ENCODE results near the gene APOBR. TPM values are rescaled to one million over a fixed set of nuclear protein-coding genes. Genes with fewer than 3 reads are reported as not detected.
"Not testable (repeated sequence)": the region's sequence is repeated elsewhere in the genome, so short reads cannot be mapped to it uniquely, and the experiment has no call there.

APOBR gene
- total RNA-seq: under 1 TPM; 0.07 to 0.49 (median 0.28) TPM

DNA sequence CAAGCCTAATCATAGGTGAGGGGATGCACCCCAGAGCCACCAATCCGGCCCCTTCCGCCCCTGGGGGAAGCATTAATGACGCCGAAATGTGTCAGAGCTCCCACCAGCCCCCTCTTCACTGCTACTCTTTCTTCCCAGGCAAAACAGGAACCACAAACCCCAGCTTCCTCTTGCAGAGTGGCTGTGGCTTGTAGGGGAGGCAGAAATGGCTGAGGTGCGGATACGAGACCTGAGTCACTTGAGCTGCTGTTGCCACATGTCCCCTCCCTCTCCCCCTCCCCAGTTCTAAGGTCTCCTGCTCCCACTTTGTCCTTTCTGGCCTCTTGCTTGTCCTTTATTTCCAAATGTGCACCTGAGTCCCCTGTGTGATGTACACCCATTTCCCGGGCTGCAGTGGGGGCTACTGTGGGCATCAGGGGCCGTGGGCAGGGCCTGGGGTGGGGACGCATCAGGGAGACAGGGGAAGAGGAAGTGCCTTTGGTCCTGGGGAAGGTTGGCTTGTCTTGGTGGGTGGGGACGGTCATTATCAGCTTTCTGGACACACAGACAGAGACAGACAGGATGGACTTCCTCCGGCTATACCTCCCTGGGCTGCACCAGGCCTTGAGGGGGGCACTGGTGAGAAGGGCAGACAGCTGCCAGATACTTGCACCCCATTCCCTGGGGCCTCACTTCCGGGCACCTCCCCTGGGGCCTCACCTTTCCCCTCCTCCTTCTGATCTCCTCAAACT lies at the start of gene APOBR:
APOBR (plus strand) TSS at position 523 of the 731 bp plus-strand sequence; CDS start at position 562, 39 bp downstream.
- intact Hi-C loops (cut with DNase I; ENCODE audit: low total_unique reads): loop anchor here (10.0 kb wide), 1 partner anchor 61 kb away; the partner anchor contains the start of gene SGF29
- H3K27me3 ChIP-seq: no peaks in the 10 kb centered on the region
- no peak within 1 kb of the TSS for H3K4me3 ChIP-seq
- no peak for DNase-seq
- H3K9me3 ChIP-seq: no peaks in the 10 kb centered on the region
- no peaks in the 10 kb centered on the region for H3K4me1 ChIP-seq
- TF ChIP-seq POLR2A (IDR thresholded peaks at IDR 0.05): no peak
- no peak for TF ChIP-seq CTCF (IDR thresholded peaks at IDR 0.05)
- H3K36me3 ChIP-seq: no peaks in the 10 kb centered on the region
- no peak within 1 kb of the TSS for H3K27ac ChIP-seq

DNA sequence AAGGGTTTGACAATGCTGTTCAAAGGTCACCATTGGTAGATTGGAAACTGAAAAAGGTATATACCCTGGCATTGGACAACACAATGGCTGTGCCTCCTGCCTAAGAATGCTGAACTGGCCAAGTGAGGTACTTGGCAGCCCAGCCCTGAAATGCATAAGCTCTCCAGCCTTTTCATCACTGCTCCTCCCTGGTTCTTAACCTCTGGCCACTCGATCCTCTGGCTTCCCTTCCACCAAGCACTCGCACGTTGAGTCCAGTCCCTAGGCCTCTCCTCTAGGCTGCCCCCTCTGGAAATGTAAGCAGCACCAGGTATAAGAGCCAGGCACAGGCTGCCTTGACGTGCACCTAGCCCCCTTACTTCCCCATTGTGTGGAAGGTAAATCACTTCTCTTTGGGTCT lies 48.1 kb upstream of the APOBR start:
- H3K27ac ChIP-seq; H3K36me3 ChIP-seq; DNase-seq; H3K9me3 ChIP-seq; H3K27me3 ChIP-seq; H3K4me1 ChIP-seq; H3K4me3 ChIP-seq; intact Hi-C loops (cut with DNase I; ENCODE audit: low total_unique reads): not testable (repeated sequence)

DNA sequence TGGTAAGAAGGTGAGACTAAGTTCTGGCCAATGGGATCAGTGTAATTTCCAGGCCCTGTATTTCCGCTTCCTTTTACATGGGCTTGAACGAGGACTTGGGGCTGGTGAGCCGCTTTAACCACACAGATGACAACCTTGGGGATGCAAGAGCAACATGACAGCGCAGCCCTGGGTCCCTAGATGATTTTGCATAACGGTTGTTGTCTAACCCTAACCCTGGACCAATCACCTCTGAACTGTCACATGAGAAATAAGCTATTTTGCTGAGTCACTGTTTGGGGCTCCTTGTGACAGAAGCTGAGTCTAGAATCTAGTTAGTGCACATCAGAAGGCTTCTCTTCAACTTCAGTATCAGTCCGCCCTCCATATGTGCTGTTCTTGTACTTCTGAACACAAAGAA lies 47.4 kb upstream of the APOBR start:
- H3K4me3 ChIP-seq; H3K9me3 ChIP-seq; H3K4me1 ChIP-seq; H3K27ac ChIP-seq; H3K27me3 ChIP-seq; intact Hi-C loops (cut with DNase I; ENCODE audit: low total_unique reads); H3K36me3 ChIP-seq; DNase-seq: not testable (repeated sequence)

- H3K27ac ChIP-seq: no peak overlapping the region
- intact Hi-C loops (cut with DNase I; ENCODE audit: low total_unique reads): no loop called here
- TF ChIP-seq CTCF (IDR thresholded peaks at IDR 0.05): no peak
- TF ChIP-seq POLR2A (IDR thresholded peaks at IDR 0.05): no peak
- no peaks in the 10 kb centered on the region for H3K36me3 ChIP-seq
- H3K4me1 ChIP-seq: no peaks in the 10 kb centered on the region
- H3K9me3 ChIP-seq: no peaks in the 10 kb centered on the region
- H3K27me3 ChIP-seq: no peaks in the 10 kb centered on the region
- no peak overlapping the region for H3K4me3 ChIP-seq
- no peak for DNase-seq
Observed at GRCh38 chr16:28473714-28474265, 20.7 kb upstream of the APOBR start.

DNA sequence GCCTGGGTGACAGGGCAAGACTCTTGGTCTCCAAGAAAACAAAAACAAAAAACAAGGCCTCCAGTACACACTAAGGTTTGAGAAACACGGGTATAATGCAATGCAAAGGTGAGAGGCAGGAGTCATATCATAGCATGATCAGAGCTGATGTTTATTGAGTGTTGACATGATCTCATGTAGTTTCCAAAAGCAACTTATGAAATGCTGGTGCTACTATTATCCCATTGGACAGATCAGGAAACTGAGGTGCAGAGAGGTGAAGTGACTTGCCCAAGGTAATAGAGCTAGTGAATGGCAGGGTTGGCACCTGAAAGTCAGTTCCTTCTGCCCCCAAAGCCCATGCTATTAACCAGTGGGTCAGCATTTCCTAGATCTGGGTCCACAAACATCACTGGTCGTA lies 19.2 kb upstream of the APOBR start:
- Histone ChIP-seq H3K27me3 (no peaks in the 10 kb centered on the region), H3K9me3 (no peaks in the 10 kb centered on the region), H3K27ac (no peak overlapping the region), H3K4me3 (no peak overlapping the region), H3K4me1 (no peaks in the 10 kb centered on the region), H3K36me3 (no peaks in the 10 kb centered on the region)
- TF ChIP-seq POLR2A (IDR thresholded peaks at IDR 0.05): no peak
- no peak for TF ChIP-seq CTCF (IDR thresholded peaks at IDR 0.05)
- no peak for DNase-seq
- intact Hi-C loops (cut with DNase I; ENCODE audit: low total_unique reads): no loop called here

DNA sequence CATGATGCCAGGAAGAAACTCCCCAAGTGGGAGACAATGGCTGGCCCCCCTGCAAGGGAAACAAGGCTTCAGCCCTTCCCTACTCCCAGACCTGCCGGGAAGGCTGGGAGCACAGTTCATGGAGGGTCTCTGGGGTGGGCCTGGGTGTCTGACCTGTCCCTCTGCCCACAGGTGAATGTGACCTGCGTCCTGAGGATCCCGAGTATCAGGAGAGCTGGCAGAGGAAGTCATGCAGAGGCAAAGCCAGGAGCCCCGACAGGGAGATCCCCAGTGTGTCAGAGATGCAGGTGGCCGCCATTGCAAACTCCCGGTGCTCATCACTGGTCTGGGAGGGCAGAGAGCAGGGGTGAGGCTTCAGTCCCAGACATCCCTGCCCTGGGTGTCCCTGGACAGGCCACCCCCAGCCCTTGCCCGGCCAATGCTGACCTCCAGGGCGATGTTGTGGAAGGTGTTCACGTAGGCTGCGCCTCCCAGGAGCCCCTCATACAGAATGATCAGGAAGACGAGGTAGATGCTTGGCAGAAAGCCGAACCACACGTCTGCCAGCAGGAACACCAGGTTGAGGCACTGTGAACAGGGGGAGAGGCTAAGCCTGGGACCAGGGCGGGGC lies 17.0 kb upstream of the APOBR start:
- no peaks in the 10 kb centered on the region for H3K36me3 ChIP-seq
- H3K9me3 ChIP-seq: no peaks in the 10 kb centered on the region
- H3K4me3 ChIP-seq: no peak overlapping the region
- no peaks in the 10 kb centered on the region for H3K4me1 ChIP-seq
- H3K27ac ChIP-seq: no peak overlapping the region
- no peak for TF ChIP-seq CTCF (IDR thresholded peaks at IDR 0.05)
- no peak for TF ChIP-seq POLR2A (IDR thresholded peaks at IDR 0.05)
- intact Hi-C loops (cut with DNase I; ENCODE audit: low total_unique reads): no loop called here
- DNase-seq: no peak
- no peaks in the 10 kb centered on the region for H3K27me3 ChIP-seq
